ENCODE measurements around the gene PLEKHH1. TPM values are rescaled to one million over a fixed set of nuclear protein-coding genes. Genes with fewer than 3 reads are reported as not detected.

Gene PLEKHH1
- total and polyA plus RNA-seq, 9 of the 15 experiments (the other 6 are each of a cell fraction or from before 2014, with no cell fraction given) = 0.76 to 5.9 (median 2.9) TPM

- TF ChIP-seq ZNF318 (IDR thresholded peaks at IDR 0.05; ENCODE audit: borderline replicate concordance in 1 of 2, low read depth in 1 of 2) (peak in 1 of 2 experiments; percentile 66; a peak in 1 of 4 replicates), MTA2 (IDR thresholded peaks at IDR 0.05; ENCODE audit: low read depth) (peak; percentile 94), FOXO4 (CRISPR knock-in tag; IDR thresholded peaks at IDR 0.05) (0 out of 2 replicates have a peak, but pooled peaks have one; percentile 61), RAD21 (CRISPR knock-in tag; conservative IDR thresholded peaks at IDR 0.05 in 1 of 2, IDR thresholded peaks at IDR 0.05 in 1 of 2) (peak in 1 of 2 experiments; percentile 54; a peak in 2 of 4 replicates), BRD9 (IDR thresholded peaks at IDR 0.05; ENCODE audit: low read depth, partially characterized antibody) (peak; percentile 87), SOX6 (IDR thresholded peaks at IDR 0.05) (peak; percentile 96), STAT5A (IDR thresholded peaks at IDR 0.05; ENCODE audit: borderline replicate concordance, low read length) (peak; percentile 95), FOXJ2 (tag; IDR thresholded peaks at IDR 0.05) (peak; percentile 93), ZNF592 (IDR thresholded peaks at IDR 0.05) (peak; percentile 82), THRA (IDR thresholded peaks at IDR 0.05) (peak; percentile 87), ZSCAN32 (CRISPR knock-in tag; IDR thresholded peaks at IDR 0.05) (peak; percentile 94), DNMT1 (IDR thresholded peaks at IDR 0.05) (no peak)
Observed at GRCh38 chr14:67636361-67636919, 103.3 kb downstream of the PLEKHH1 start (continued).

Data from K562 (cell line).